Cardiac muscle cell (in vitro differentiated cells and primary cell): ENCODE data around the gene ANKMY2. TPM values are rescaled to one million over a fixed set of nuclear protein-coding genes. Genes with fewer than 3 reads are reported as not detected.

ENCODE experiments used
- DNase-seq, 2 donors: peaks; one replicate each; pipeline versions ENCODE4 v3.0.0 to v3.0.0-alpha.2; 2010 to 2017; ENCODE audit warnings: low read depth in 1 of 2, low spot score in 1 of 2
- H3K27ac ChIP-seq: fragments of 200-600 bp; sonication (generic); 2 replicates; pipeline ENCODE4 v1.5.1; 2016
- H3K27me3 ChIP-seq: fragments of 200-600 bp; sonication (generic); 2 replicates; pipeline ENCODE4 v1.6.0; 2016; ENCODE audit warnings: control low read depth
- H3K36me3 ChIP-seq: fragments of 200-600 bp; sonication (generic); 2 replicates; pipeline ENCODE4 v1.5.1; 2016; ENCODE audit warnings: control low read depth
- H3K4me1 ChIP-seq: fragments of 200-600 bp; sonication (generic); 2 replicates; pipeline ENCODE4 v1.8.1; 2017; ENCODE audit warnings: low read depth, mild to moderate bottlenecking, mixed run types
- H3K4me3 ChIP-seq: fragments of 200-600 bp; sonication (generic); 2 replicates; pipeline ENCODE4 v1.5.1; 2016; ENCODE audit warnings: mild to moderate bottlenecking
- H3K9me3 ChIP-seq: fragments of 200-600 bp; sonication (generic); 2 replicates; pipeline ENCODE4 v1.5.1; 2017; ENCODE audit warnings: low read depth, mild to moderate bottlenecking, control low read depth
- CTCF ChIP-seq: IDR thresholded peaks from 2 replicates; pipeline ENCODE4 v1.5.1; 2012; ENCODE audit warnings: low read depth, mild to moderate bottlenecking, low read length
- polyA plus RNA-seq: library from polyadenylated mRNA; unstranded; fragments of >200 nt; fragmentation: Nextera tagmentation; extraction: Ambion mirVana; gene quantifications from 2 replicates; pipeline ENCODE4 v1.2.1, GENCODE V29; 2016
- total RNA-seq: library from RNA; depleted of rRNA; stranded (reverse); fragments of >200 nt; gene quantifications from 2 replicates; pipeline ENCODE4 v1.2.3, GENCODE V29; 2016

The ANKMY2 gene
- total and polyA plus RNA-seq, 2 experiments from 2014 or later: 44.6 to 54.1 TPM

DNA sequence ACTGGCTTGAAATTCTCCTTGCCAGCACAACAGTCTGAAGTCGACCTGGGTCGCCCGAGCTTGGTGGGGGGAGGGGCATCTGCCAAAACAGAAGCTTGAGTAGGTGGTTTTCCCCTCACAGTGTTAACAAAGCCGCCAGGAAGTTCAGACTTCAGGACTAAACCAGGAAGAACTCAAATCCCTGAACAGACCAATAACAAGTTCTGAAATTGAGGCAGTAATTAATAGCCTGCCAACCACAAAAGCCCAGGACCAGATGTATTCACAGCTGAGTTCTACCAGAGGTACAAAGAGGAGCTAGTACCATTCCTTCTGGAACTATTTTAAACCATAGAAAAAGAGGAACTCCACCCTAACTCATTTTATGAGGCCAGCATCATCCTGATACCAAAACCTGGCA lies 73.6 kb downstream of the ANKMY2 start:
- H3K27me3 ChIP-seq: no peaks in the 10 kb centered on the region
- H3K4me1 ChIP-seq: no peaks in the 10 kb centered on the region
- no peak for DNase-seq
- no peak overlapping the region for H3K27ac ChIP-seq
- H3K9me3 ChIP-seq: no peaks in the 10 kb centered on the region
- H3K4me3 ChIP-seq: no peak overlapping the region
- H3K36me3 ChIP-seq: no peaks in the 10 kb centered on the region
- no peak for TF ChIP-seq CTCF

- no peak overlapping the region for H3K4me3 ChIP-seq
- no peaks in the 10 kb centered on the region for H3K36me3 ChIP-seq
- H3K27ac ChIP-seq: no peak overlapping the region
- DNase-seq: peak; percentile 70 to 75
- no peaks in the 10 kb centered on the region for H3K9me3 ChIP-seq
- no peaks in the 10 kb centered on the region for H3K27me3 ChIP-seq
- peaks cover 4% of the 10 kb centered on the region for H3K4me1 ChIP-seq
- TF ChIP-seq CTCF: peak; percentile 62
These were observed 80.6 kb downstream of the ANKMY2 start for GRCh38 chr7:16564909-16565426.

DNA sequence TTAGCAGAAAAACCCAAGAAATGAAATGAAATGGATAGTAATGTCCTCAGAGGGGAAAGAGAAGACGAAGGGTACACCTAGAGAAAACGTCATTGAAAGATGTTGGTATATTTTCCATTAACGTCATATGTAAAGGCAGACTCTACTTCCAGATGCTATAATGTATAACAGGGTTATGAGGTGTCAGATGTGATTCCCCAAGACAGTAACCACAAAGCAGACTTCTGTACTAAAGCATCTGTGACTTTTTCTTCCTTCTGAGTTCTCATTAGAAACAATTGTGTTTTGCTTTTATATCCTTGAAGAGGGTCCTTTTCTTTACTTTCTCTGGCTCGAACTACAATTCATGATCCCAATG lies 81.6 kb downstream of the ANKMY2 start:
- H3K27ac ChIP-seq: no peak overlapping the region
- H3K4me1 ChIP-seq: peaks cover 4% of the 10 kb centered on the region
- no peaks in the 10 kb centered on the region for H3K27me3 ChIP-seq
- no peaks in the 10 kb centered on the region for H3K36me3 ChIP-seq
- TF ChIP-seq CTCF: no peak
- H3K9me3 ChIP-seq: no peaks in the 10 kb centered on the region
- H3K4me3 ChIP-seq: no peak overlapping the region
- DNase-seq: no peak

DNA sequence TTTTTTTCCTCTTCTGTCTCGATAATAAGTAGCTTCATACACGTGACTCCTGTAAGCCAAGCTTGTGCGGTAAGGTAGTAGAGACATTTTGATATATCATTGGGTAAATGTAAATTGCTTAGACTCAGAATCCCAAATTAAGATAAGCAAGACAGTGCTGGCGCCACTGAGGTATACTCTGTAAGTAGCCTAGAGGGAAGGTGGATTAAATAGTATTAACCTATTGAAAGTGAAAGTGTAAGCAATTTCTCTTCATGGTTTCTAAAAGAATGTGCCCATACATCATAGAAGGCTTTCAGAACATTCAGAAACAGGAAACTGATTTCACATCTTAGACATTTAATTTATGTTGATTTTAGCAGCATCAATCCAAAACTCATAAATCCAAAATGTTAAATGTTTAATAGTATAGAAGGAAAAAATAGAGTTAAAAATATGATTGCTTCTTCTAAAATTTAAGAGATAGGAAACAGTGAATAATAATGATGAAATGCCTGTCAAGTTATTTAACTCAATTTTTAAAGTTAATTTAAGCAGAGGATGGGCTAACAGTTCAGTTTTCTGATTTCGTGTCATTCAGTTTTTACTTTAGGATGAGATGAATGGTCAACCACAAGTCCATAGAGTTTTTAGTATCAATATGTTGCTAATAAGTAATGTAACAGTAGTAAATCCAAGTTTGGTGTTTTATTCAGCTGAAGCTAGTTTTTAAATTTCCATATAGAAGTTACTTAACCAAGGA lies 82.1 kb downstream of the ANKMY2 start:
- Histone ChIP-seq H3K27me3 (no peaks in the 10 kb centered on the region), H3K4me1 (peaks cover 4% of the 10 kb centered on the region), H3K9me3 (no peaks in the 10 kb centered on the region), H3K27ac (no peak overlapping the region), H3K36me3 (no peaks in the 10 kb centered on the region), H3K4me3 (no peak overlapping the region)
- peak in 1 of 2 donors; percentile 8 for DNase-seq
- TF ChIP-seq CTCF: no peak

DNA sequence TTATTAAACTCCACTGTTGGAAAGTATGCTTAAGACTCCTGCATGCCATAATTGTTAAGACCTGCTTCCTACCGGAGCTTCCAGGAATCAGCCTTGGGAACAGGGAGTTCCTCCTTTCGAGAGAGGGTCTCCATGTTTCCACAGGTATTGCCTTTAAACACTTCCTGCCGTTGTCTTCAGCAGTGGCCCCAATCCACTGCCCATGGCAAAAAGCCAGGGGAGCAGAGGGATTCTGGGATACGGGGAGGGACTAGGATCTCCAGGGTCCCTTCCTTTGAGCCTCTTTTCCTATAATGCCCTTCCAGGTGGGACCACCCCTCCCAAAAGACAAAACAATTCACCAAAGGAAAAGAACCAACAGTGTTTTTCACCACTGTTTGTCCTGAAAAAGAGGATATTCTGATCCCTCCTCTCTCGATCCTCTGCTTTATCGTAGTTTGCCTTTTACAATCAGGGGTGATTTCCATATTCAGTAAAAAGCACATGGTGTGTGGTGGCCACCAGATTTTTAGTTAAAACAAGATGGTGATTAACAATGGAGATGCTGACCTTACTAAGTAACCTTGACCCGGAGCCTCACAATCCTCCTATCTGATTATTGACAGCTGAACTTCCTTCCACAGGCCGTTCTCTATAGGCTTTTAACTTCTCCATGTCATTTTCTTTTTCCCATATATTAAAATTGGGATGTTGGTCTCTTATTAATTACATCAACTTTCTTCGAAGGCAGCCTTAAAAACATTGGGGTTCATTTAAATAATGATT lies 82.9 kb downstream of the ANKMY2 start:
- Histone ChIP-seq H3K27ac (no peak overlapping the region), H3K4me3 (no peak overlapping the region), H3K4me1 (peaks cover 4% of the 10 kb centered on the region), H3K9me3 (no peaks in the 10 kb centered on the region), H3K36me3 (no peaks in the 10 kb centered on the region), H3K27me3 (no peaks in the 10 kb centered on the region)
- no peak for DNase-seq
- TF ChIP-seq CTCF: no peak
